ENCODE results near the gene TLX1.

DNA sequence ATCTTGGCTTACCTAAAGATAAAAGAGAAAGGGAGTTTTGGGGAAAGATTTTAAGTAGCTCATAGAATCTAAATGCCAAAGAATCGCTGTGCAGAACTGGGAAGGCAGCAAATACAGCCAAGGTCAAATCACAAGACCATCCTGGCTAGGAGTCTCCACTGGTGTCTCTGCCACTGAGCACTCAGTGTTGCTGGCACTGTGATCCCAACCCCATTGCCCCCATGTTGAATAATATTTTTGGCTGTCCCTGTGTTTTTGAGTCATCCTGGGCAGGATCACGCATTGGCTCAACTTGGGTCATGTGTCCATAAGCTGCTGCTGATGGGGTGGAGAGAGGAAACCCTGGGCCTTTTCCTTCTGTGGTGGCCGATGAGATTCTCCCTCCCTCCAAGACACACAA lies 21.2 kb downstream of the TLX1 start:
- TF ChIP-seq, protein P1, sequence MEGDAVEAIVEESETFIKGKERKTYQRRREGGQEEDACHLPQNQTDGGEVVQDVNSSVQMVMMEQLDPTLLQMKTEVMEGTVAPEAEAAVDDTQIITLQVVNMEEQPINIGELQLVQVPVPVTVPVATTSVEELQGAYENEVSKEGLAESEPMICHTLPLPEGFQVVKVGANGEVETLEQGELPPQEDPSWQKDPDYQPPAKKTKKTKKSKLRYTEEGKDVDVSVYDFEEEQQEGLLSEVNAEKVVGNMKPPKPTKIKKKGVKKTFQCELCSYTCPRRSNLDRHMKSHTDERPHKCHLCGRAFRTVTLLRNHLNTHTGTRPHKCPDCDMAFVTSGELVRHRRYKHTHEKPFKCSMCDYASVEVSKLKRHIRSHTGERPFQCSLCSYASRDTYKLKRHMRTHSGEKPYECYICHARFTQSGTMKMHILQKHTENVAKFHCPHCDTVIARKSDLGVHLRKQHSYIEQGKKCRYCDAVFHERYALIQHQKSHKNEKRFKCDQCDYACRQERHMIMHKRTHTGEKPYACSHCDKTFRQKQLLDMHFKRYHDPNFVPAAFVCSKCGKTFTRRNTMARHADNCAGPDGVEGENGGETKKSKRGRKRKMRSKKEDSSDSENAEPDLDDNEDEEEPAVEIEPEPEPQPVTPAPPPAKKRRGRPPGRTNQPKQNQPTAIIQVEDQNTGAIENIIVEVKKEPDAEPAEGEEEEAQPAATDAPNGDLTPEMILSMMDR (conservative IDR thresholded peaks at IDR 0.05) = no peak
- TF ChIP-seq EZH2 (IDR thresholded peaks at IDR 0.05; ENCODE audit: low read depth) = no peak
